ENCODE measurements around the gene TP53.

Gene TP53

GRCh38 chr17:7623661-7624060 is 63.6 kb downstream of the TP53 start:
- no peak overlapping the region for H3K9ac ChIP-seq (ENCODE audit: low read length)
- no peak overlapping the region for H2AFZ ChIP-seq (ENCODE audit: low read depth, low read length, severe bottlenecking)
- H3F3A ChIP-seq (ENCODE audit: insufficient read depth): no peaks in the 10 kb centered on the region
- no peaks in the 10 kb centered on the region for H3K79me2 ChIP-seq (ENCODE audit: insufficient read depth, low read length)
- H3K27ac ChIP-seq (ENCODE audit: low read depth, low read length): no peak overlapping the region
- no peaks in the 10 kb centered on the region for H4K20me1 ChIP-seq (ENCODE audit: low read depth, low read length)
- TF ChIP-seq EZH2phosphoT487 (conservative IDR thresholded peaks at IDR 0.05; ENCODE audit: low read length): no peak
- TF ChIP-seq CTCF (IDR thresholded peaks at IDR 0.05; ENCODE audit: insufficient read depth, low read length, poor library complexity, severe bottlenecking): no peak
- H3K9me3 ChIP-seq (ENCODE audit: insufficient read depth, low read length): no peaks in the 10 kb centered on the region
- H3K36me3 ChIP-seq (ENCODE audit: low read length): no peaks in the 10 kb centered on the region
- no peaks in the 10 kb centered on the region for H3K9me2 ChIP-seq (replicated peaks; ENCODE audit: insufficient read depth, low read length)
- no peaks in the 10 kb centered on the region for H3K27me3 ChIP-seq (ENCODE audit: low read length)
- no peak overlapping the region for H3K4me2 ChIP-seq (ENCODE audit: low read depth, low read length, poor library complexity, severe bottlenecking)
- H3K4me3 ChIP-seq (ENCODE audit: insufficient read depth, low read length, poor library complexity, severe bottlenecking): no peak overlapping the region

- no peak overlapping the region for H3K4me3 ChIP-seq (ENCODE audit: insufficient read depth, low read length, poor library complexity, severe bottlenecking)
- no peaks in the 10 kb centered on the region for H3K36me3 ChIP-seq (ENCODE audit: low read length)
- no peak overlapping the region for H3K9ac ChIP-seq (ENCODE audit: low read length)
- no peak overlapping the region for H2AFZ ChIP-seq (ENCODE audit: low read depth, low read length, severe bottlenecking)
- H3F3A ChIP-seq (ENCODE audit: insufficient read depth): no peaks in the 10 kb centered on the region
- no peaks in the 10 kb centered on the region for H4K20me1 ChIP-seq (ENCODE audit: low read depth, low read length)
- H3K27me3 ChIP-seq (ENCODE audit: low read length): no peaks in the 10 kb centered on the region
- no peaks in the 10 kb centered on the region for H3K9me3 ChIP-seq (ENCODE audit: insufficient read depth, low read length)
- no peak overlapping the region for H3K4me2 ChIP-seq (ENCODE audit: low read depth, low read length, poor library complexity, severe bottlenecking)
- no peaks in the 10 kb centered on the region for H3K79me2 ChIP-seq (ENCODE audit: insufficient read depth, low read length)
- TF ChIP-seq EZH2phosphoT487 (conservative IDR thresholded peaks at IDR 0.05; ENCODE audit: low read length): no peak
- TF ChIP-seq CTCF (IDR thresholded peaks at IDR 0.05; ENCODE audit: insufficient read depth, low read length, poor library complexity, severe bottlenecking): no peak
- no peak overlapping the region for H3K27ac ChIP-seq (ENCODE audit: low read depth, low read length)
- H3K9me2 ChIP-seq (replicated peaks; ENCODE audit: insufficient read depth, low read length): no peaks in the 10 kb centered on the region
Measured at GRCh38 chr17:7620835-7621234, 66.5 kb downstream of the TP53 start.

- Histone ChIP-seq H3K27ac (ENCODE audit: low read depth, low read length) (no peak overlapping the region), H3K27me3 (ENCODE audit: low read length) (no peaks in the 10 kb centered on the region), H3F3A (ENCODE audit: insufficient read depth) (no peaks in the 10 kb centered on the region), H4K20me1 (ENCODE audit: low read depth, low read length) (no peaks in the 10 kb centered on the region), H3K9ac (ENCODE audit: low read length) (no peak overlapping the region), H3K4me2 (ENCODE audit: low read depth, low read length, poor library complexity, severe bottlenecking) (no peak overlapping the region), H3K9me2 (replicated peaks; ENCODE audit: insufficient read depth, low read length) (no peaks in the 10 kb centered on the region), H3K79me2 (ENCODE audit: insufficient read depth, low read length) (peaks cover 7% of the 10 kb centered on the region), H3K4me3 (ENCODE audit: insufficient read depth, low read length, poor library complexity, severe bottlenecking) (no peak overlapping the region), H2AFZ (ENCODE audit: low read depth, low read length, severe bottlenecking) (no peak overlapping the region), H3K36me3 (ENCODE audit: low read length) (no peaks in the 10 kb centered on the region), H3K9me3 (ENCODE audit: insufficient read depth, low read length) (no peaks in the 10 kb centered on the region)
- TF ChIP-seq EZH2phosphoT487 (conservative IDR thresholded peaks at IDR 0.05; ENCODE audit: low read length): no peak
- no peak for TF ChIP-seq CTCF (IDR thresholded peaks at IDR 0.05; ENCODE audit: insufficient read depth, low read length, poor library complexity, severe bottlenecking)
Measured at GRCh38 chr17:7618608-7619007, 68.7 kb downstream of the TP53 start.
